H1 (cell line): ENCODE data around the gene WNK4.

Experiments
- CBX8 ChIP-seq: fragments of 300-800, 300-1000 bp; sonication (generic); IDR thresholded peaks from 2 replicates; pipeline ENCODE4 v1.7.1; 2016; ENCODE audit warnings: low read depth, low read length, borderline replicate concordance
- CEBPB ChIP-seq: IDR thresholded peaks from 2 replicates; pipeline ENCODE4 v1.6.1; 2012; ENCODE audit warnings: low read depth, low read length
- CTCF ChIP-seq, 3 experiments: IDR thresholded peaks; 1 replicate in 2 of 3; 2 replicates in 1 of 3; pipeline versions ENCODE4 v1.5.1 to v1.6.1; 2011; ENCODE audit warnings: low read length in 3 of 3, mild to moderate bottlenecking in 3 of 3, inconsistent platforms in 2 of 3, low read depth in 1 of 3, moderate library complexity in 1 of 3; ENCODE audit not compliant: insufficient read depth in 1 of 3; ENCODE audit errors: control extremely low read depth in 1 of 3
- GABPA ChIP-seq: IDR thresholded peaks from 2 replicates; pipeline ENCODE4 v1.6.1; 2011; ENCODE audit warnings: mild to moderate bottlenecking, low read length, moderate library complexity, borderline replicate concordance; ENCODE audit not compliant: insufficient read depth
- POLR2A ChIP-seq, 2 experiments: IDR thresholded peaks; 1 replicate in 1 of 2; 2 replicates in 1 of 2; pipeline ENCODE4 v1.6.1; 2011; ENCODE audit warnings: low read depth in 2 of 2, low read length in 2 of 2, mild to moderate bottlenecking in 2 of 2; ENCODE audit errors: control extremely low read depth in 1 of 2
- RBBP5 ChIP-seq: IDR thresholded peaks from 2 replicates; pipeline ENCODE4 v1.7.1; 2012; ENCODE audit warnings: low read depth, mild to moderate bottlenecking, inconsistent platforms, low read length, moderate library complexity, borderline replicate concordance
- RFX5 ChIP-seq: IDR thresholded peaks from 2 replicates; pipeline ENCODE4 v1.6.1; 2011; ENCODE audit warnings: low read depth, low read length, improper control_type of control experiment, borderline replicate concordance
- SP1 ChIP-seq: IDR thresholded peaks from 2 replicates; pipeline ENCODE4 v1.6.1; 2011; ENCODE audit warnings: low read depth, low read length
- SP2 ChIP-seq: IDR thresholded peaks from 2 replicates; pipeline ENCODE4 v1.6.1; 2012; ENCODE audit warnings: mild to moderate bottlenecking, low read length, inconsistent platforms
- USF2 ChIP-seq: IDR thresholded peaks from 2 replicates; pipeline ENCODE4 v1.6.1; 2011; ENCODE audit warnings: low read length, improper control_type of control experiment

GRCh38 chr17:42744806-42745617 is 35.4 kb upstream of the WNK4 start, which contains the start of gene EZH1:
- TF ChIP-seq CBX8 (no peak), GABPA (no peak), RBBP5 (no peak), CTCF (IDR thresholded peaks at IDR 0.05; ENCODE audit: control extremely low read depth in 1 of 3, insufficient read depth in 1 of 3, low read depth in 1 of 3, low read length in 3 of 3) (no peak), USF2 (no peak), SP1 (no peak), SP2 (no peak), POLR2A (IDR thresholded peaks at IDR 0.05; ENCODE audit: control extremely low read depth in 1 of 2, low read depth in 2 of 2, low read length in 2 of 2) (peak; percentile 63 to 64; a peak in 2 of 3 replicates), CEBPB (no peak), RFX5 (no peak)
